NCI-H1092 (cell line): ENCODE measurements around the gene CALCOCO1.
"Not testable (repeated sequence)": the region's sequence is repeated elsewhere in the genome, so short reads cannot be mapped to it uniquely, and the experiment has no call there.

Experiments used
- DNase-seq: peaks from one replicate; lab custom pipeline; 2025; lab: John Stamatoyannopoulos, UW

CALCOCO1 gene

GRCh38 chr12:53727310-53728041 lies at the start of gene CALCOCO1:
TSS of gene CALCOCO1 (minus strand) at chr12:53727452. CDS start at chr12:53725242, 2,210 bp downstream.
- DNase-seq = peak; percentile 95

DNA sequence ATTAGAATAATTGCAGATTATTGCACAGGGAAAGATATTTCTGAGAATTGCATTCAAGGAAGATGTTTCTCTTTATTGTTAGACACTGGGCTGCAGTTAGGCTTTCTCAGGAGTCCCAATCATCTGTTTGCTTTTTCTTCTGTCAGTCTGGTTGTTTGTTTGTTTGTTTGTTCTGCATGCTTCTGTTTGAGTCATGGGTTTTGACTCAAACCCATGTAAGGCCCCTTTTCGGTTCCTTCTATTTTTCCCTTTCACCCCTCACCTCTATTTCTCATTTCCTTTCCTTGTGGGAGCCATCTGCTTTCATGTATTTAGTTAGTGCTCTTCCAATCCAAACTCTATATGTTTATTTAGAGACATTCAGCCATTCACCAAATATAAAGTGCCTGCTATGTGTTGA lies 49.6 kb upstream of the CALCOCO1 start:
- DNase-seq = no peak

DNA sequence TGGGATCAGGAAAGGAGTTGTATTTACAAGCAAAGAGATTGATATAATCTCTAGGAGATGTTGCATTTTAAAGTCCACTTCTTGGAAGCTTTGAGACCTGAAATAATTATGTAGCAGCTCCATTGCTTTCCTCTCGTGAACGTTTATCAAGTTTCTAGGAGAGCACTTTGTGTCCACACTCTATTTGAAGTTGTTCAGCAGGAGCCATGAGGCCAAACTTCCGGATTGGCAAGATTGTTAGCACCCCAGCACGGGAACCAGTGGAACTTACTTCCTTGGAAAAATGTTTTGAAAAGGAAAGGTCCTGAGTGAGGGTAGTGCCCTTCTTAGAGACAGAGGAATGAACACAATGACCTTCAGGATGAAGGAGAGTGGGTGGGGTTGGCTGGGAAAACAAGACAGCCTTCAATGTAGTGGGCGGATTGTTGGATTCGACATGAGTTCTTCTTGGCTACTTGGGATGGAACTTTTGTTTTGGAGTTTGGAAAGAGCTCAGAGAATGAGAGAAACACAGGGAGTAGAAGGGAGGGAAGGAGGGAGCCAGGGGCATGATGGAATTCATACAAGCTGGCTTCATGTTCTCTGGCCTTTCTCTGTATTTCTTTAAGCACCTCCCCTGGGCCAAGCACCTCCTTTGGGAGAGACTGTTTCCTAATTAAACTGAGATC lies 48.4 kb upstream of the CALCOCO1 start:
- DNase-seq = no peak

- no peak for DNase-seq
These were observed 43.0 kb upstream of the CALCOCO1 start for GRCh38 chr12:53770281-53770680.

DNA sequence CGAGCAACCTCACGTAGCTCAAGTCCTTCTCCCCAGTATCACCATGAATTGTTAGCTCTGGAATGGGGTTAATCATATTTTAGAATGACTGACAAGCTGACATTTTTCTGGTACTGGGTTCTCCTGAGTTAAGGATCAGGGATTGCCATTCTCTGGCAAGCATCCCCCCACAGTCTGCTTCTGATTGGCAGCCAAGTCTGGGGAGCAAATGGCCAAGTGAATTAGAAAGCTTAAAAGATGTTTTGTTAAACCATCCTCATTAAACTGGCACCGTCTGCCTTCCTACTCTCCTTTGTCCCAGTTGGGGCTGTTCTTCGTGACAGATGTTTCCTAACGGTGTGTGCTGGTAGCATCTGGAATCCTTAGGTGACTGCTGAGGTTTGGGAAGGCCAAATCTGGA lies 41.7 kb upstream of the CALCOCO1 start:
- no peak for DNase-seq

DNA sequence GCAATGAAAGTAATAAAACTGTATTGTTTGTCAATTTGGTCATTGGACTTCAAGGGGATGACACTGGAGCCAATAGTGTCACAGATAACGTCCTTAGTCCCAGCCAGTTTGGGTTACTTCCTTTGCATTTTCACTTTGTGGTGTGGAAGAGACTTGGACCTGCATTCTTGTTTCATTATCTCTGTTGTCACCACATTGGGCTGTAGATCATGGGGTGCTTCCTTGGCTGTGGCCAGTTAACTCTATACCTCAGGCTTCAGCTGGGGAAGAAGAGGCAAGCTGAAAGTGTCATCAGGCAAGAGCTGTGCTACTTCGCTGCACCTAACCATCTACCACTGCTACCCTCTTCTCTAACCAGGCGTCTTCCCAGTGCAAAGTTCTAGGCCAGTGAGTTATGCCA lies 39.6 kb upstream of the CALCOCO1 start:
- DNase-seq = no peak

DNA sequence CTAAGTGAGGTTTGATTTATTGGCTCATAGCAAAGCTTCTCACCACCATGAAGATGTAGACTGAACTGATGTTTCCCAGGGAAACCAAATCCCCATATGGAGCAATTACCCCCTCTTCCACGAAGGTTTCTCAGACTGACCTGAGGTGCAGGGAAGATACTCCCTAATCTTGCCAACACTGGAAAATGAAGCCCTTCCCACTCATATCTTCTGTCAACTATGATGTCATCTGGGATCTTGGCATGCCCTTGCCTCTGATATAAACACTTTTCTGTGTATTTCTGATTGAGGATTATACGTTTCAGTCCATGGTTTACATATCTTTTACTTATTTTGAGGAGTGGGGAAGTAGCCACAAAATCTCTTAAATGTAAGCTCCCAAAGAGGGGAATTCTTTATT lies 38.6 kb upstream of the CALCOCO1 start:
- DNase-seq = no peak

DNA sequence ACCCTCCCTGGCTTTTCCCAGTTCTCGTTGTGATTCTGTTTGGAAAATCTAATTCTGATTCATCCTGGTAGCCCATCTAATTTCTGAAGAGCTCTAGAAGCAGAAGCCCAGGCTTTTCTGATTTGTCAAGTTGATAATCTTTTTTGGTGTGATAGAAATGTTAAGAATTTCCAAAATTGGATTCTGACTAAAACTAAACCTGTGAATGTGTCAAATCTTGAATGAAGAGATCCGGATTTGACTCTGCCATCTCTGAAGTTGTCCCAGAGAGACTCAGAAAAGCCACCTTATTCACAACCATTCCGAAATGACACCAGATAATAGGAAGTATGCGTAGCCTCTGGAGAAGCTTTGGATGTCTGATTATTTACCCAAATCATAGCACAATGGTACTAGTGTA lies 37.4 kb upstream of the CALCOCO1 start:
- DNase-seq = no peak

- not testable (repeated sequence) for DNase-seq
These were observed 35.5 kb upstream of the CALCOCO1 start for GRCh38 chr12:53762793-53763192.

DNA sequence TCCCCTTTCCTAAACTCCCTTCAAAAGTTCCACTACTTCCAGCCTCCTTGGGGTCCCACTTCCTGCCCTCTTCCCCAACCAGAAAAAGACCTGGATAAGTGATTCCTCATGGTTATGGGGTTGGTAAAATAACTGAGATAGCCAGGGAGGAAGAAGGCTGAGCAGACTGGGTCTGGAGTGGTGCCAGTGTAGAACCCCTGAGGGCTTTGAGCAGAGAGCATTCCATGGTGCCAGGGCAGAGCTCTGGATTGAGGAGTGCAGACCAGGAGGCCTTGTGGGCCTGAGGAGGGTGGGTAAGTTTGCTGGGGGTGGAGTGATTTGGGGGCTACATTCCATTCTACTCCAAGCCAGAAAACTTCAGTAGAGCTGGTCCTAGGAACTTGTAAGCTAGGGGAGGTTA lies 34.1 kb upstream of the CALCOCO1 start:
- no peak for DNase-seq

DNA sequence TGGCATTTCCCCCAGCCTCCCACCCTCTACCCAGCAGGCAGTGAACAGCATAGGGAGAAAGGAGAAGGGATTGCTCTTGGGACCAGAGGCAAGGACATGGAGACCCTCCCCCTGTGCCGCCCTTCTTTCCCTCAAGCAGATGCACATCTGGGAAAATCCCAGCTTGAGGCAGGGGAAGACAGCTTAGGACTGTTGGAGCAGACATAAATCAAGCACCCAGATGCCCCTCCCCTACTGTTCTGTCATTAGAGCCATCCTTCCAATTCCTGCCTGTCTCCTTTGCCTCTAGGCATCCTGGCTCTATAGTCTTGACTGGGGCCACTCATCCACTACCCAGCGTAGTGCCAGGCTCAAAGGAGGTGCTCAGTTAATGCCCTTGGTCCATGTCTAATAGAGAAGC lies 32.0 kb upstream of the CALCOCO1 start:
- no peak for DNase-seq

DNA sequence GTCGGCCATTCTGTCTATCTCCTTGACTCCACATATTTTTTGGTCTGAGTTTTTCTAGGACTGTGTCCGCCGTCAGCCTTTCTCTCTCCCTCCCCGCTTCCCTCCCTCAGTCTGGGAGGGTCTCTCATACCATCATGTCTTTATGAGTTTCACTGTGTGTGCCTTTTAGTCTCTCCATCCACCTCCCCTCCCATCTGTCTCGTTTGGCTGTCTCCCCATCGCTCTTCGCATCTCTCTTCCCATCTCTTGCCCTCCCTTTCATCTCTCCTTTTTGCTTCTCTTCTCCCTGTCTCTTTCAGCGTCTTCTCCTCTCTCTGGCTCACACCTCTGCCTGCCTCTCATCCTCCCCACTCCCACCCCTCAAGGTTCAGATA lies 31.5 kb upstream of the CALCOCO1 start:
- DNase-seq = no peak

GRCh38 chr12:53758081-53758729 lies 31.0 kb upstream of the CALCOCO1 start:
- DNase-seq = no peak

DNA sequence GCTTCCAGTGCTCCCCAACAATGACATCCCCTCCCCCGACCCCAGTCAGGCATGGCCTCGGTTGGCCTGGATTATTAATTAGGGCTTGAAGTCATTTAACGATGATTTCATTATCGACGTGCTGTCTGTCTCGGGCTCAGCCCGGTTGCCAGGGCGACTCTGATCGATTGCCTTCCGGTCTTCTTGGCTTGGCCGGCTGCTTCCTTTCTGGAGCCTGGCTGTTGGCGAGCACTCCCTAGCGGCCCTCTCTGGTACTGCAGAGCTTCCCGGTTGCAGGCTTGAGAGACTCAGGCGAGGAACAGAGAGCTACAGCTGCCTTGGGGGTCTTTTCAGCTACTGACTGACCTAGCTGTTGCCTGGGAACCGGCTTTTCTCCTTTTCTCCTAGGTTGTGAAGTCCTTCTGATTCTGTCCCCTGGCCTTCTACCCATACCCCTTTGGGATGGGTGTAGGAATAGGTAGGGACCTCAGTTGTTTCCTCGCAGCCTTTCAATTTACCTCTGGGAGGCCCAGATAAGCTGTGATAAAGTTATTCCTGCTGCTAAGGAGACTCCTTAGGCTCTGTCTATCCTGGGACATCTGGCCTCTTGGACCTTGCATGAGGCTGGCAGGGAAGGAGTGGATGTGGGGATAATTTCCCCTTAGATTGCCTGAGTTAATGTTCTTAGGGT lies 30.0 kb upstream of the CALCOCO1 start:
- DNase-seq = peak; percentile 42

- DNase-seq = no peak
These were observed 29.2 kb upstream of the CALCOCO1 start for GRCh38 chr12:53756300-53757100.

- no peak for DNase-seq
These were observed 28.6 kb upstream of the CALCOCO1 start for GRCh38 chr12:53755893-53756292.

DNA sequence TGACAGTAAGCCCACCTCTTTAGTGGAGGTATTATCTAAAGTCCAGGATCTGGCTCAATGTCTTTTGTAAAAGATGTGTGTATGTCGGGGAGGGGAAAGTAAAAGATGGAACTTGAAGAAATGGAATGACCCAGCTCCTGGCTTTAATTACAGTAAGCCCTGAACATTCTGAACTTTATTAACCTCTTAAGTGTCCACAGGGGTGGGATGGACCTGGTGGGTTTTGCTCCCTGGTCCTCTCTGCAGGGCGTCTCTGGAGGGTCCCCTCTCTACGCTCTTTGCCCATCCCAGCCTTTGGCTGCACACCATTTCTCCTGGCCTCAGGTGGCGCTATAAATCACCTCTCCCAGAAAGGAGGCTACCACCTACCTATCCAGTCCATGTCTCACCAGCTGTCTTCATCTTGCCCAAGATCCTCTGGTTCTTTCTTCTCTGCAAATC lies 28.2 kb upstream of the CALCOCO1 start:
- DNase-seq = no peak

DNA sequence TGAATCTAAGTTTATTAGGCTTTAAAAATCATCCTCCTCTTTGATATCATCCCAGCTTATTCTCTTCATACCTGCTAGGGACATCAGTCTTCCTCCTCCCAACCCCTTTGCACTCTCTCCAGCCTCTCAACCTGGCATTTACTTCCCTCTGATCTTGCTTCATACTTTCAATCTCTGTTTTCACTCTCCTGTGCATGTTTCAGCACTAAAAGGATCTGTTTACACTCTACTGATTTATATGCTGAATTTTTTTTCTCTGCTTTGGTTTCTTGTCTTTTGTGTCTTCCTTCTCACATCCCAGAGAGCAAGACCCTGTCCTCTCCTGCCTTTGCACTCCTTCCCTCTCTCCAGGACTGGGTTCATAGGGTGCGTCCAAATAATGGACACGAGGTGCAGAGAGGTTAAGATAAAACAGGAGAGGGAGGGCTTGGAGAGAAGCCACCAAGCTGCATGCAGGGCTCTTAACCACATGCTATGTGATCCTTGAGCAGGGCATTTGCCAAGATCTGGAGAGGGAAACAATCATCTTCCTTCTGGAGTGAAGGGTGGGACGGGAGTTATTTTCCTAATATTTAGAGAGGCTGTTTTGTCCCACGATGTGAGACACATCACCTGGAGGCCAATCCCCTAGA lies 27.5 kb upstream of the CALCOCO1 start:
- no peak for DNase-seq

GRCh38 chr12:53754188-53754585 lies 26.9 kb upstream of the CALCOCO1 start:
- no peak for DNase-seq

DNA sequence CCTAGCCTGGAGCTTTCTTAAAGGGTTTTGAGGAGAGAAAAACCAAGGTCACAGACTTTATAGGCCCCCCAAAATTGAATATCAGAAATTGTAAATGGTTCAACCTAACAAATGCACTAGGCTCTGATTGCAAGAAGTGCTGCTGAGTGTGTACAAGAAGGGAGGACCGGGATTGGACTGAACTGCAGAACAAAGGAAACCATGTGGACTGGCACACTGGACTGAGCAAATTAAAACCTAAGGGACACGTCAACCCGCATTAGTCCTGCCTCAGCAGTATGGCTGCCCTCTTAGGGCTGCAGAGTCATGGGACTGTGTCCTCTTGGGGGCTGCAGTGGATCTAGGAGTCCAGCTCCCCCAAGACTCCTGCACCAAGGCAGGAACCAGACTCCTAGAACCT lies 25.4 kb upstream of the CALCOCO1 start:
- no peak for DNase-seq

DNA sequence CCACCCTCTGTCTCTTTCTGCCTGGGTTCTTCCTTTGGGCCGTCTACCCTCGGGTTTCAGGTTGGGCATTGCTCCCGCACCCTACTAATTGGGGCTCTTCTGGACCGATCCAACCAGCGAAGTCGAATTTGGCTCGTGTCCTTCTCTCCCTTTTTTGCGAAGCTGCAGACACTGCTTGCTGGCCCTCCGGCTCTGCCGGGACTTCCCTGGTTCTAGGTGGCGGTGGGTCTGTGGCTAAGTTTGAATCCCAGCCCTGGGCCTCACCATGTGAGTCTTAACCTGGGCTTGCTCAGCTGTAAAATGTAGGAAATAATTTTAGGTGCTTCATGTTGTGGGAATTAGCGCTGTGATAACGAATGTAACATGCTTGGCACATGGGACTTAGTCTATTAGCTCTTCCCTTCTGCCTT lies 24.9 kb upstream of the CALCOCO1 start:
- DNase-seq = no peak
